GM21390 (cell line): ENCODE results near the gene KCNN3.

Experiments used
- ATAC-seq: cut with Tn5 transposase; IDR thresholded peaks from one replicate; pipeline ENCODE4 v1.9.1; 2021; ENCODE audit not compliant: unreplicated experiment

KCNN3 gene

DNA sequence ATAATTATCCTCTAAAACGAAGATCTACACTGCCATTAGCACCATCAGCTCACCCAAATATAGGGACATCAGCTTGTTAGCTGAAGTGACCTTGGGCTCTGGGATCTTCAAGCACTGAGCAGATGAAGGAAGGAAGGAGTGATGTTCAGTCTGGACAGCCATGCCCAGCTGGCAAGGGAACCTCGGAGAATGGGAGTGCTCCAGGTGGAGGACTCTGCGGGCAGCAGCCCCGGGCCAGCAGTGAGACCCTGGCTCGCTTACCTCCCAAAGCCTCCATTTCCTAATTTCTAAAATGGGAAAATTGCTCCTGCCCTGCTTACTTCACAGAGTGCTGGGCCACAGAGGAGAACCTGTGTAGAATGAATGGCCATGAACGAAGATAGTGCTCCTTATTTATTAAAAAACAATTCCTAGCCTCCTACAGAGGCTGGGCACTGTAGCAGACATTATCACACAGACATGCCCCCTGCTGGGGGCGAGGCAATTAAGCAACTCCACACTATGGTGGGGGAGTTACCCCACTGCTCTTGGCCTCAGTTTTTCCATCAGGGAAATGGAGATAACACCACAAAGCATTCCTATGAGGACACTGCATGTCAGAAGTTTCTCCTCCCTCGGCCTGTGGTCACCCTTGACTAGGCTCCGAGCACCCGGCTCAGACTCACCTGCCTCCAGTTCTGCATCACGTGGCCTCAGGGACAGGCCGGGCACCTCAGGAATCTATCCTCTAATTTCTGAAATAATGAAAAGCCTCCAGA, 117.6 kb downstream of the KCNN3 start:
- ATAC-seq: no peak

DNA sequence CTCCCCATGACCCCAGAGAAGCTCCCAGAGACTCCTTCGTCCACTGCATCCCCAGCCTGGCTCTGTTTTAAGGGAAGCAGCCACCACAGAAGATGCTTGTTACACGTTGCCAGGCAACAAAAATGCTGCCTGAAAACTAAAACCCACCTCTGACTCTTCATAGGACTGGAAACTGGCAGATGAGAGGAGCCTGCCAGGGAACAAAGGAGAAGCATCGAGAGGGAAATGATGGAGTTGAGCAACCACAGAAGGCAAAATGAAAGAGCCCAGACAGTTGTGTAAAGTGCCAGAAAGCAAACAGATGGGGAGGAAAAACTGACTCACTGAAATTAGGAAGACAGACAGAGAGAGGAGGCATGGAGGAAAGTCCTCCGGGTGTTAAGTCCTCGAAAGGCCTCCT, 118.4 kb downstream of the KCNN3 start:
- no peak for ATAC-seq

- no peak for ATAC-seq
Observed at GRCh38 chr1:154750681-154751665, 119.1 kb downstream of the KCNN3 start.

DNA sequence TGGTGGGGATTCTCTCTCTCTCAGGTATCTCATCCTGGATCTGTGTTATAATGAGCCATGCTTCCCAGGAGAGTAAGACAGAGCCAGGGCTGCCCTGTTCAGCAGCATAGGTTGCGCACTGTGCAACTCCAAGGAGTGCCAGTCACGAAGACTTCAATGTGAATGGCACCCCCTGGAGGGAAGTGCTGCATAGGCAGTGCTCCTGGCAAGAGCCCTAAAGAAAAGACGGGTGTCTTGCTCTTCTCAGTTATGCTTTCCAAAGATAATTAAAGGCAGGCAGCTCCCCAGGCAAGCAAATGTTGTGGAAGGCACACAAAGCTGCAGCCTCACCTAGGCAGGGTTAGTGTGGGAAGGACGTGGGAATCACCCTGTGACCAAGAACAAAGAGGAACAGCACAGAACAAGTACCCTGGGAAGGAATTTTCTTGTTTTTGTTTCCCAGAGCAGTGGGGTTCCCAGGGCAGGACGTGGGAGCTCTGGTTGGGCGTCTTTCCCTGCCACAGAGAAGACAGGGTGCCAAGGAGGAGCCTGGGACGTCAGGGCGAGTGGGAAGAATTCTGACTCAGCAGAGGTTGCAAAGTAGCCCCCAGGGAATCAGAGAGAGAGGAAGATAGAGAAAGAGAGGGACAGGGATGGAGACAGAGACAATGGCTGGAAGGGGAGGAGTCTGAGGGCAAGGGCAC, 120.9 kb downstream of the KCNN3 start:
- ATAC-seq: no peak

DNA sequence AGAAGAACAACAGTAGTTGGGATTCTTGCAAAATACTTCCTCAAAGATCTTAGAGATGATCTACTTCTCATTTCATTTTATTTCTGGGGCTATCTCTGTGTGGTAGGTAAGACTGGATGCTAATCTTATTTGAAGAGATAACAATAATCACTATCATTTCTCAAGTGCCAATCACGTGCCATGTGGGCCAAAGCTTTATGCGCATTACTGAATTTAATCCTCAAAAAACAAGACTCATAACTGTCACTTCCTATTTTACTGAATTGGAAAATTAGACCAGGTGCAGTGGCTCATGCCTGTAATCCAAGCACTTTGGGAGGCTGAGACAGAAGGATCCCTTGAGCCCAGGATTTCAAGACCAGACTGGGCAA, 121.7 kb downstream of the KCNN3 start:
- no peak for ATAC-seq

DNA sequence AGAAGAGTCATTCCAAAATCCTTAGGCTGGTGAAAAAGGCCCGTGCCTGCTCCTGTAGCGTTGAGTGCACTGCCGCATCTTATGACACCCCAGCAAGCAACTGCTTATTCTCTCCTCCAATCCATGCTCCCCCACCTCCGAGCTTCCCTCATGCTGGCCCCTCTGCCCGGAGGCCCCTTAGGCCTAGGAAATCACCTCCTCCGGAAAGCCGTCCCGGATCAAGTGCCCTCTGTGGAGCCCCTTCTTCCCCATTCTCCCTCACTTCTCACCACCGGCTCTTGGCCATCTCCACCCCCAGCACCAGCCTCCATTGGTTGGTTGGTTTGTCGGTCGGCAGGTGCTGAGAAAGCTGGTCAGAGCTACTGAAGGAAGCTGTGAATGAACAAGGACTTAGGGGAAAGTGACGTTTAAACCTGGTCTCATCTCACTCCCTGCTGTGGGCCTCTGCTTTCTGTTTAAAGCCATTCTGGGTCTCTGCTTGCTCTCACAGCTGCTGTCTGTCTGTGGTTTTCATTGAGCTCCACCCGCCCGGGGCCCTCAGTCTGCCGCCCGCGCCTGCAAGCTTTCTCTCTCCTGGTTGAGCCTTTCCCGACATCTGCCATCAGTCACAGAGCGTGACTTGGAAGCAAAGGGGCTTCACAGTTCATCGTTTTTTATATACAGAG, 122.2 kb downstream of the KCNN3 start:
- peak; percentile 83 for ATAC-seq

GRCh38 chr1:154747380-154747739, 122.7 kb downstream of the KCNN3 start:
- no peak for ATAC-seq

DNA sequence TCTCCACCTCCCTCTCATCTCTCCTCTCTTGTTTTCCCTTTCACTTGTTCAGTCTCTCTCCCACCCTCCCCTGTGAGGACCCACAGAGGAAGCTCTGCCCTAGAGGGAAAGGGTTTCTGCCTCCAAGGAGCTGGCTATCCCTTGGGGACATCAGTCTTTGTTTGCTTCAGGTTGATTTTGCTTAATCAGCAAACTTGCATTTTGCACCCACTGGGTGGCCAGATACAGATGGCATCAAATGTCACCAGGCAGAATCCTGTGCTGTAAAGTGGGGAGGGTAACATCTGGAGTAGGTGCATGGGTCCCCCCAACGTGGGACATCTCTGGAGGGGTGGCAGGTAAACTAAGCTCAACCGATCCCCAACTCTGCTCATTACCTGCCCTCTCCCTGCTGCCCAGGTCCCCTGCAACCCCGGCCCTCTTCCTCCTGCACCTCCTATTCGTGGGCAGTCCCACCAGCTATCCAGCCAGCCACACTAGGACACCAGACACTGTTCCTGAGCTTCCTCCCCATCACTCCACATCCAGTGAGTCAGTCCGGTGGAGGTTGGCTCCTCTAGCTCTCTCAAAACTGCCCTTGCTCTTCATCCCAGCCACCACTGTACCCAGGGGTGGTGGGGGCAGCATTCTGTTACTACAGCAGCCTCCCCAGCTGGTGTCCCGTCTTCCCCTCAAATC, 123.3 kb downstream of the KCNN3 start:
- ATAC-seq: no peak

DNA sequence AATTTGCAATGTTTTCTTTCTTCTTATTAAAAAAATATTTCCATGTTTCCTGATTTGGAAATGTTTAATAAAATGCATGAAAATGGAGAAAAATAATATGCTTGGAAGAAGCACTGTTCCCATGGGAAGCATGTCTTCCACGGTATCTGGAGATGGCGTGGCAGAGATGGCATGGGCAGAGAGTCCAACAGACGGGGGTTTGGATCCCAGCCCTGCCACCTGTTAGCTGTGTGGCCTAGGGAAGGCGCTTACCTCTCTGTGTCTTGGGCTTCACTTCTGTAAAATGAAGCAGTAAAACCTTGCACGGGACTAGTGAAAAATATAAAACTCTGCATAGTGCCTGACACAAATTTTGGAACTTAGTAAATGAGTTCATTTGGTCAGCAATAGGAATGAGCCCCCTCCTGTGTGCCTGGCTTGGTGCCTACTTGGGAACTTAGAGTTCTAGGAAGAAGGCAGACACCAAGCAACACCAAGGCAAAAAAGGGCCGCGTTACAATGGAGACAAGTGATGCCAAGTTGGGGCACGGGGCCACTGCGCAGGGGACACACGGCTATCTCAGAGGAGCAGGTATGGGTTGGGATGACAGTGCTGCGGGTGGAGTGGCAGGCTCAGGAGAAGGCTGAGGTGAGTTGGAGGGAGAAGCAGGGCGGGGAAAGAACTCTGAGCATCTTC, 124.2 kb downstream of the KCNN3 start:
- ATAC-seq: no peak

- no peak for ATAC-seq
Observed at GRCh38 chr1:154745286-154745731, 124.8 kb downstream of the KCNN3 start.

DNA sequence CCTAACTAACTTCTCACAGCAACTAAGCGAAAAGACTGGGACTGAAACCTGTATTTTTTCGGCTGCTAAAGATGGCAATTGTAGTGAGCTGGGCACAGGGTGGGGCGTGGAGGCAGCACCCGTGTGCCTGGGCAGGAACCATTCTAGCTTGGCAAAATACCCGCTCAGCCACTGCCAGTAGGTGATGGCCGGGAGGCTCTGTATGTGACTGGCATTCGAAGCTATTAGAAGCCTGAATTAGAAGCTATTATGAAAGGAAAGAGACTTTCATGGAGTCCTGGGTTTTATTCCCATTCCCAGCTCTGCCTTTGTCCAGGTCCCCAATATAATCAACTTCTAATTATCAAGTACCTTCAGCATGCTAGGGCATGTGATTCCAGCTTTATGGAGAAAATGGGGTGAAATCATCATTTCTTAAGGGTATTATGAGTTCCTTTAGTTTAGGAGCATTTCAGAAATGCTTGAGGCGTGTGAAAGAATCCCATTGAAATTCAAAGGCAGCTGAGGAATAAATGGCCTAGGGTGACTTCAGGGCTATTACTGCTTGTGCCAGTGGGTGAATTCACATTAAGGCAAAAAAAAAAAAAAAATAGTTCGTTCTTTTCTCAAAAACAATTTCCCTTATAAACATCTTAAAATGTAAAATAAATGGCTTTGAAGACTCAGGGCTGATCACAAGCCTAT, 125.6 kb downstream of the KCNN3 start:
- no peak for ATAC-seq

GRCh38 chr1:154743526-154744036, 126.5 kb downstream of the KCNN3 start:
- ATAC-seq: no peak

GRCh38 chr1:154742606-154743005, 127.5 kb downstream of the KCNN3 start:
- no peak for ATAC-seq

GRCh38 chr1:154741741-154742495, 128.2 kb downstream of the KCNN3 start:
- no peak for ATAC-seq

GRCh38 chr1:154741327-154741726, 128.8 kb downstream of the KCNN3 start:
- ATAC-seq: no peak

GRCh38 chr1:154739654-154740053, 130.4 kb downstream of the KCNN3 start:
- ATAC-seq: no peak

- ATAC-seq: no peak
Observed at GRCh38 chr1:154736841-154737240, 133.2 kb downstream of the KCNN3 start.

DNA sequence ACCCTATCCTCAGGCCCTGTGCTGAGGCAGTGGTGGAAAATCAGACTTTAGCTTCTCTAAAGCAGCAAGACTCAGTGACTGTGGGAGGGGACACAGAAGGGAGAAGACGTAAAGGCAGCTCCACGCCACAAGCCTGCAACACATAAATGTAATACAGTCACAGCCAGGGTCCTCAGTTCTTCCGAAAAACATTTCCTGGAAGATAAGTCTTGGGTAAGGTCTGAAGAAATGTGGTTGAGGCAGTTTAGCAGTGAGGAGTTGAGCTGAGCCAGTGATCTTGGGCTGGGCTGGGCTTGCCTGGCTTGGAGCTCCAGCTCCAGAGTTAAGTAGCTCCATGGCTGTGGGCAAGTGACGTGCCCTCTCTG, 134.3 kb downstream of the KCNN3 start:
- ATAC-seq: no peak
